Caco-2 (cell line): Measurements from ENCODE around the gene CDC42BPG. TPM values are rescaled to one million over a fixed set of nuclear protein-coding genes. Genes with fewer than 3 reads are reported as not detected.
A peak's percentile ranks its signal among the peaks of the same experiment; 100 is the strongest.
"Not testable (repeated sequence)": the region's sequence is repeated elsewhere in the genome, so short reads cannot be mapped to it uniquely, and the experiment has no call there.

ENCODE experiments used
- BruUV-seq: library from RNA; stranded (reverse); fragments of 400-500 nt; replicated peaks from 2 replicates; lab custom pipeline; 2021; lab: Mats Ljungman, UMichigan
- CTCF ChIA-PET: fragments of 300-600 bp; sonication (Branson Sonifier 250); formaldehyde crosslinking; loops from one replicate; lab custom pipeline; 2022; ENCODE audit warnings: antibody characterized with exemption; lab: Charles Lee
- POLR2A ChIA-PET: fragments of 300-600 bp; sonication (Branson Sonifier 250); formaldehyde crosslinking; loops from one replicate; lab custom pipeline; 2022; ENCODE audit warnings: antibody characterized with exemption; lab: Charles Lee
- DNase-seq, 2 experiments: peaks; one replicate each; pipeline versions ENCODE4 v3.0.0 to v3.0.0-alpha.2; 2020 to 2022
- H3K27me3 ChIP-seq: replicated peaks from 2 replicates; pipeline ENCODE4 v1.6.0; 2011; ENCODE audit warnings: low read length; ENCODE audit not compliant: control insufficient read depth, insufficient read depth
- H3K36me3 ChIP-seq: 2 replicates; pipeline ENCODE4 v1.5.1; 2011; ENCODE audit warnings: low read length; ENCODE audit not compliant: control insufficient read depth, insufficient read depth
- H3K4me1 ChIP-seq: fragments of 250-450 bp; sonication (Bioruptor Pico); 2 replicates; pipeline ENCODE4 v1.5.1; 2020; ENCODE audit warnings: mild to moderate bottlenecking
- H3K4me3 ChIP-seq: 2 replicates; pipeline ENCODE4 v1.5.1; 2011; ENCODE audit warnings: low read depth, mild to moderate bottlenecking, control low read depth, low read length
- H3K9me3 ChIP-seq: fragments of 250-450 bp; sonication (Bioruptor Pico); 2 replicates; pipeline ENCODE4 v1.5.1; 2020; ENCODE audit warnings: mild to moderate bottlenecking, moderate library complexity
- H3K27ac Mint-ChIP-seq: one replicate; pipeline ENCODE4 v1.8.0; 2022; ENCODE audit warnings: mixed read lengths; ENCODE audit not compliant: unreplicated experiment
- H3K27me3 Mint-ChIP-seq: one replicate; pipeline ENCODE4 v1.8.0; 2022; ENCODE audit warnings: mixed read lengths; ENCODE audit not compliant: insufficient read depth, unreplicated experiment
- H3K36me3 Mint-ChIP-seq: one replicate; pipeline ENCODE4 v1.8.0; 2022; ENCODE audit warnings: mild to moderate bottlenecking, mixed read lengths; ENCODE audit not compliant: insufficient read depth, unreplicated experiment
- H3K4me1 Mint-ChIP-seq: one replicate; pipeline ENCODE4 v1.8.0; 2022; ENCODE audit warnings: low read depth, mixed read lengths; ENCODE audit not compliant: unreplicated experiment
- H3K4me3 Mint-ChIP-seq: one replicate; pipeline ENCODE4 v1.8.0; 2022; ENCODE audit warnings: mild to moderate bottlenecking, moderate library complexity, mixed read lengths; ENCODE audit not compliant: unreplicated experiment
- H3K9me3 Mint-ChIP-seq: one replicate; pipeline ENCODE4 v1.8.0; 2022; ENCODE audit warnings: mixed read lengths; ENCODE audit not compliant: unreplicated experiment
- CTCF ChIP-seq, 2 experiments: fragments of 200-600 bp in 1 of 2; IDR thresholded peaks; 1 replicate in 1 of 2; 2 replicates in 1 of 2; pipeline versions ENCODE4 v1.5.1 to v1.8.0; 2011 to 2022; ENCODE audit warnings: antibody characterized with exemption in 1 of 2, control low read depth in 1 of 2, inconsistent platforms in 1 of 2, low read depth in 1 of 2, low read length in 1 of 2, mild to moderate bottlenecking in 1 of 2, moderate library complexity in 1 of 2; ENCODE audit not compliant: insufficient read depth in 1 of 2, severe bottlenecking in 1 of 2, unreplicated experiment in 1 of 2
- intact Hi-C: fragments of 100-400 bp; cut with micrococcal nuclease; formaldehyde crosslinking; loops from one replicate; pipeline ENCODE4 v1.10.0; 2022; ENCODE audit not compliant: unreplicated experiment
- total RNA-seq: library from RNA; stranded (reverse); gene quantifications from 2 replicates; pipeline ENCODE4 v1.2.3, GENCODE V29; 2022

CDC42BPG gene
- total RNA-seq, 1 experiment from 2014 or later: 29.1 TPM

GRCh38 chr11:64826062-64826461 is 18.4 kb downstream of the CDC42BPG start:
- Mint-ChIP-seq H3K36me3 (peaks cover 42% of the 10 kb centered on the region), H3K9me3 (no peaks in the 10 kb centered on the region), H3K4me3 (no peak overlapping the region), H3K4me1 (no peaks in the 10 kb centered on the region), H3K27ac (no peak overlapping the region), H3K27me3 (no peaks in the 10 kb centered on the region)
- no peak for TF ChIP-seq CTCF (IDR thresholded peaks at IDR 0.05; ENCODE audit: insufficient read depth in 1 of 2, low read depth in 1 of 2, low read length in 1 of 2, severe bottlenecking in 1 of 2, unreplicated experiment in 1 of 2)
- intact Hi-C loops: no loop called here
- H3K4me1 ChIP-seq: no peaks in the 10 kb centered on the region
- ChIA-PET POLR2A (no interaction called here), CTCF (no interaction called here)
- peaks cover 4% of the 10 kb centered on the region for H3K36me3 ChIP-seq
- no peaks in the 10 kb centered on the region for H3K27me3 ChIP-seq
- BruUV-seq: no TSS peak
- DNase-seq: no peak
- H3K9me3 ChIP-seq: no peaks in the 10 kb centered on the region
- no peak overlapping the region for H3K4me3 ChIP-seq

DNA sequence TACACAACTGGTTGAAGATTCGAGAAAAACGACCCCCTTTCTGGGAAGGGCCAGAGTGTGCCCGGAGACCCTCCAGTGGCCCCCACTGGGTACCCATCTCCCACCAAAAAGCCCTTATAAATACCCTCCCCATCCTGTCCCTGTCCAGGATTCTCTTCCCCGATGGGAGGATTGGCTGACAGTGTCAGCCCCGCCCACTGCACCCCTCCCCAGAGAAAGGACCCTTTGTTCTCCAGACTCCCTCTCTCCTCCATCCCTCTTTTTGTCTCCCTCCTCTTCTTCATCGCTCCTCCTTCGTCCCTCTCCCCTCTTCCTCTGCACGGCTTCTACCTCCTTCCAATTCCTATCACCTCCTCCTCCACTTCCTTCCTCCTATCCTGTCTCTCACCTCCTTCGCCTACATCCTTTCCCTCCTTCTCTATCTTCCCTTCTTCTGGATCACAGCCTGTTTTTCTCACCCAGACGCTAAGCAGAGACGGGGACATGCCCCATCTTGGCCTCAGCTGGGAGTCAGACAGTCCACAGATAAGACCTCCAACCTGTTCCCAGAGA is 20.8 kb downstream of the CDC42BPG start:
- no peaks in the 10 kb centered on the region for H3K4me1 ChIP-seq
- H3K9me3 ChIP-seq: no peaks in the 10 kb centered on the region
- H3K36me3 ChIP-seq: peaks cover 2% of the 10 kb centered on the region; the same call in 1 of the 2 replicates
- no peak overlapping the region for H3K4me3 ChIP-seq
- Mint-ChIP-seq H3K36me3 (peaks cover 26% of the 10 kb centered on the region), H3K9me3 (no peaks in the 10 kb centered on the region), H3K4me1 (no peaks in the 10 kb centered on the region), H3K4me3 (no peak overlapping the region), H3K27ac (no peak overlapping the region), H3K27me3 (no peaks in the 10 kb centered on the region)
- ChIA-PET CTCF (no interaction called here), POLR2A (interaction anchor here (0.7 kb wide), 1 partner anchor 267 kb away, joined by 3 read pairs; no protein-coding TSS in a partner anchor)
- TSS peak; percentile 59 for BruUV-seq
- H3K27me3 ChIP-seq: no peaks in the 10 kb centered on the region
- intact Hi-C loops: no loop called here
- TF ChIP-seq CTCF (IDR thresholded peaks at IDR 0.05; ENCODE audit: insufficient read depth in 1 of 2, low read depth in 1 of 2, low read length in 1 of 2, severe bottlenecking in 1 of 2, unreplicated experiment in 1 of 2): no peak
- DNase-seq: no peak

- no TSS peak for BruUV-seq
- CTCF ChIA-PET: no interaction called here
- H3K9me3 ChIP-seq: no peaks in the 10 kb centered on the region
- no peaks in the 10 kb centered on the region for H3K9me3 Mint-ChIP-seq
- no peaks in the 10 kb centered on the region for H3K36me3 ChIP-seq
- H3K27ac Mint-ChIP-seq: no peak overlapping the region
- TF ChIP-seq CTCF (IDR thresholded peaks at IDR 0.05; ENCODE audit: insufficient read depth in 1 of 2, low read depth in 1 of 2, low read length in 1 of 2, severe bottlenecking in 1 of 2, unreplicated experiment in 1 of 2): no peak
- no peaks in the 10 kb centered on the region for H3K27me3 Mint-ChIP-seq
- H3K36me3 Mint-ChIP-seq: peaks cover 5% of the 10 kb centered on the region
- peaks cover 7% of the 10 kb centered on the region for H3K4me1 Mint-ChIP-seq
- H3K4me3 ChIP-seq: no peak overlapping the region
- POLR2A ChIA-PET: no interaction called here
- intact Hi-C loops: no loop called here
- H3K4me3 Mint-ChIP-seq: no peak overlapping the region
- H3K4me1 ChIP-seq: peaks cover 5% of the 10 kb centered on the region
- no peaks in the 10 kb centered on the region for H3K27me3 ChIP-seq
- DNase-seq: no peak
These were observed 27.0 kb downstream of the CDC42BPG start for GRCh38 chr11:64817476-64817875.

DNA sequence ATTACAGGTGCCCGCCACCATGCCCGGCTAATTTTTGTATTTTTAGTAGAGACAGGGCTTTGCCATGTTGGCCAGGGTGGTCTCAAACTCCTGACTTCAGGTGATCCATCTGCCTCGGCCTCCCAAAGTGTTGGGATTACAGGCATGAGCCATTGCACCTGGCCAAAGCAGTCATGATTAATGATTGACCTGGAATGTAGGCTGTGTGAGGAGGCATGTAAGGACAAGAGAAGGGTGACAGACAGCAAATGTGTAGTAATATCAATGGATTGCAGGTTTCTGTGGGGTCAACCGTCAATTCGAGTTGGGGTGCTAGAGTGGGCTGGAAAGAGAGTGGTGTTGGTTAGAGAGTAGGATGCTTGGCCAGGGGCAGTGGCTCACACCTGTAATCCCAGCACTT is 29.0 kb downstream of the CDC42BPG start:
- H3K36me3 Mint-ChIP-seq, H3K4me3 Mint-ChIP-seq, POLR2A ChIA-PET, H3K4me3 ChIP-seq, H3K27me3 ChIP-seq, BruUV-seq, H3K9me3 ChIP-seq, H3K4me1 ChIP-seq, H3K9me3 Mint-ChIP-seq, H3K27me3 Mint-ChIP-seq, H3K27ac Mint-ChIP-seq, intact Hi-C loops, H3K4me1 Mint-ChIP-seq, H3K36me3 ChIP-seq: not testable (repeated sequence)
- CTCF ChIA-PET: interaction anchor here (0.6 kb wide), 1 partner anchor 261 kb away, joined by 3 read pairs; no protein-coding TSS in a partner anchor
- DNase-seq: peak; percentile 37 to 62
